Cardiac muscle cell (in vitro differentiated cells and primary cell): ENCODE results near the gene ADGRA1. TPM values are rescaled to one million over a fixed set of nuclear protein-coding genes. Genes with fewer than 3 reads are reported as not detected.

ENCODE experiments used
- DNase-seq, 2 donors: peaks; one replicate each; pipeline versions ENCODE4 v3.0.0 to v3.0.0-alpha.2; 2010 to 2017; ENCODE audit warnings: low read depth in 1 of 2, low spot score in 1 of 2
- H3K27ac ChIP-seq: fragments of 200-600 bp; sonication (generic); 2 replicates; pipeline ENCODE4 v1.5.1; 2016
- H3K27me3 ChIP-seq: fragments of 200-600 bp; sonication (generic); 2 replicates; pipeline ENCODE4 v1.6.0; 2016; ENCODE audit warnings: control low read depth
- H3K36me3 ChIP-seq: fragments of 200-600 bp; sonication (generic); 2 replicates; pipeline ENCODE4 v1.5.1; 2016; ENCODE audit warnings: control low read depth
- H3K4me1 ChIP-seq: fragments of 200-600 bp; sonication (generic); 2 replicates; pipeline ENCODE4 v1.8.1; 2017; ENCODE audit warnings: low read depth, mild to moderate bottlenecking, mixed run types
- H3K4me3 ChIP-seq: fragments of 200-600 bp; sonication (generic); 2 replicates; pipeline ENCODE4 v1.5.1; 2016; ENCODE audit warnings: mild to moderate bottlenecking
- H3K9me3 ChIP-seq: fragments of 200-600 bp; sonication (generic); 2 replicates; pipeline ENCODE4 v1.5.1; 2017; ENCODE audit warnings: low read depth, mild to moderate bottlenecking, control low read depth
- polyA plus RNA-seq: library from polyadenylated mRNA; unstranded; fragments of >200 nt; fragmentation: Nextera tagmentation; extraction: Ambion mirVana; gene quantifications from 2 replicates; pipeline ENCODE4 v1.2.1, GENCODE V29; 2016
- total RNA-seq: library from RNA; depleted of rRNA; stranded (reverse); fragments of >200 nt; gene quantifications from 2 replicates; pipeline ENCODE4 v1.2.3, GENCODE V29; 2016
- TF ChIP-seq, protein P1 (sequence below): IDR thresholded peaks from 2 replicates; pipeline ENCODE4 v1.5.1; 2012; ENCODE audit warnings: low read depth, mild to moderate bottlenecking, low read length

The ADGRA1 gene
- total and polyA plus RNA-seq, 2 experiments from 2014 or later: 0.24 to 0.67 TPM

DNA sequence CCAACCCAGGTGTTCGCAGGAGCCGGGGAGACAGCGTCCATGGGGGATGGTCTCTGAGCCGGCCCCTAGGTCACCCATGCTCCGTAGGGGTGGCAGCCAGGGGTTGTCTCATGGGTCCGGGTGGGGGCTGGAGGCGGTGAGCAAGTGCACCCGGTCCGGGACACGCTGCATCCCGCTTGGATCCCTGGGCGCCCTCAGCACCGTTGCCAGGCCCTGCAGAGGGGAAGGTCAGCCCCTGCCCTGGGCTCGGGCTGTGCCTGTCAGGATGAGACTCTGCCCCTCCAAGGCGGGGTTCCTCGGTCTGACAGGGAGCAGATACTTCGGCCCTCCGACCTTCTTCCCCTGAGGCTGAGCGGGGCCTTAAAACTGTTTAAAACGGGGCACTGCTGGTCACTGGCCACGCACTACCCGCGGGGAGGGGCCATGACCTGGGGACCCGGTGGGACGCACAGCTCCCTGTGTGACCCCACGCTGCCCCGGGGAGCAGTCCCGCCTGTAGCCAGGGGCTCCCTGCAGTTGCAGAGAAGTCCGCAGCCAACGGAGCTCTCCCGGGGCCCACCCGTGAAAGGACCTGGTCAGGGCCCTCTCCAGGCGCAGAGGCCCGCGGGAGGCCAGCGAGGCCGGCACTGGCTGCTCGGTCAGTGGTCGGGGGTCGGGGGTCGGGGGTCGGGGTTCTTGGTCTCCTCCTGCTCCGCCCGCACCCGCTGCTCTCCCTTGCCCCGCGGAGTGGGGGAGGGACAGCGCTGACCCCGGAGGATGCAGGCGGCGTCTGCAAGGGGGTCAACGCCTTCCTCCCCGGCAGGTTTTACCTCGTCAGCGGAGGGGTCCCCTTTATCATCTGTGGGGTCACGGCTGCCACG lies 38.9 kb downstream of the ADGRA1 start:
- no peaks in the 10 kb centered on the region for H3K9me3 ChIP-seq
- TF ChIP-seq, protein P1, sequence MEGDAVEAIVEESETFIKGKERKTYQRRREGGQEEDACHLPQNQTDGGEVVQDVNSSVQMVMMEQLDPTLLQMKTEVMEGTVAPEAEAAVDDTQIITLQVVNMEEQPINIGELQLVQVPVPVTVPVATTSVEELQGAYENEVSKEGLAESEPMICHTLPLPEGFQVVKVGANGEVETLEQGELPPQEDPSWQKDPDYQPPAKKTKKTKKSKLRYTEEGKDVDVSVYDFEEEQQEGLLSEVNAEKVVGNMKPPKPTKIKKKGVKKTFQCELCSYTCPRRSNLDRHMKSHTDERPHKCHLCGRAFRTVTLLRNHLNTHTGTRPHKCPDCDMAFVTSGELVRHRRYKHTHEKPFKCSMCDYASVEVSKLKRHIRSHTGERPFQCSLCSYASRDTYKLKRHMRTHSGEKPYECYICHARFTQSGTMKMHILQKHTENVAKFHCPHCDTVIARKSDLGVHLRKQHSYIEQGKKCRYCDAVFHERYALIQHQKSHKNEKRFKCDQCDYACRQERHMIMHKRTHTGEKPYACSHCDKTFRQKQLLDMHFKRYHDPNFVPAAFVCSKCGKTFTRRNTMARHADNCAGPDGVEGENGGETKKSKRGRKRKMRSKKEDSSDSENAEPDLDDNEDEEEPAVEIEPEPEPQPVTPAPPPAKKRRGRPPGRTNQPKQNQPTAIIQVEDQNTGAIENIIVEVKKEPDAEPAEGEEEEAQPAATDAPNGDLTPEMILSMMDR: no peak
- H3K36me3 ChIP-seq: no peaks in the 10 kb centered on the region
- no peaks in the 10 kb centered on the region for H3K4me1 ChIP-seq
- H3K27me3 ChIP-seq: peaks cover 11% of the 10 kb centered on the region
- no peak for DNase-seq
- H3K27ac ChIP-seq: no peak overlapping the region
- no peak overlapping the region for H3K4me3 ChIP-seq

DNA sequence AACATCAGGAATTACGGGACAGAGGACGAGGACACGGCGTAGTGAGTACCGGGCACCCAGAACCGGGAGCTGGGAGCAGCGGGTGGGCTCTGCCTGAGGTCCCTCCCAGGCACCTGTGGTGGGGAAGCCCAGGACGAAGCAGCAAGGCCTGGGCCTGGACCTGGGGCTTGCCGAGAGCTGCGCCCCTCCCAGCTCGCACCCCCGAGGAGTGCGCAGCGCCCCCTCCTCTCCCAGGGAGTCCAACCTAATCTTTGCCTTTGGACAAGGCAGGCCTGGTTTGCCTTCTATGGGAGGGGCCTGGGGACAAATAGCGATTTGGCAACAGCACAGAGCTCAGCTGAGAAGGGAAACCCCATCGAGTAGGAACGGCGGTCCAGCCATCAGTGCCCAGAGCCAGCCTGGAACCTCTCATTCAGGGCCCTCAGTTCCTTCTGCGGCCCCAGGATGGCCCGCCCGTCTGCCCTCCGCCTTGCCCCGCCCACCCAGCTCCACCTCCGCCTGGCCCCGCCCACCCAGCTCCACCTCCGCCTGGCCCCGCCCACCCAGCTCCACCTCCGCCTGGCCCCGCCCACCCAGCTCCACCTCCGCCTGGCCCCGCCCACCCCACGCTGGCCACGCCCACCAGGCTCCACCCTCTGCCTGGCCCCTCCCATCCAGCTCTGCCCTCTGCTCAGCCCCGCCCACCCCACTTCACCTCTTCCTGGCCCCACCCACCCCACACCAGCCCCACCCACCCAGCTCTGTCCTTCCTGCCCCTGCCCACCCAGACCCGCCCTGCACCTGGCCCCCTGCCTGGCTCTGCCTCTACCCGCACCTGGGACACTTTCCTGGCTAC lies 39.8 kb downstream of the ADGRA1 start:
- Histone ChIP-seq H3K27me3 (peaks cover 11% of the 10 kb centered on the region), H3K27ac (no peak overlapping the region), H3K9me3 (no peaks in the 10 kb centered on the region), H3K4me3 (no peak overlapping the region), H3K36me3 (no peaks in the 10 kb centered on the region), H3K4me1 (no peaks in the 10 kb centered on the region)
- TF ChIP-seq, protein P1: no peak
- no peak for DNase-seq

DNA sequence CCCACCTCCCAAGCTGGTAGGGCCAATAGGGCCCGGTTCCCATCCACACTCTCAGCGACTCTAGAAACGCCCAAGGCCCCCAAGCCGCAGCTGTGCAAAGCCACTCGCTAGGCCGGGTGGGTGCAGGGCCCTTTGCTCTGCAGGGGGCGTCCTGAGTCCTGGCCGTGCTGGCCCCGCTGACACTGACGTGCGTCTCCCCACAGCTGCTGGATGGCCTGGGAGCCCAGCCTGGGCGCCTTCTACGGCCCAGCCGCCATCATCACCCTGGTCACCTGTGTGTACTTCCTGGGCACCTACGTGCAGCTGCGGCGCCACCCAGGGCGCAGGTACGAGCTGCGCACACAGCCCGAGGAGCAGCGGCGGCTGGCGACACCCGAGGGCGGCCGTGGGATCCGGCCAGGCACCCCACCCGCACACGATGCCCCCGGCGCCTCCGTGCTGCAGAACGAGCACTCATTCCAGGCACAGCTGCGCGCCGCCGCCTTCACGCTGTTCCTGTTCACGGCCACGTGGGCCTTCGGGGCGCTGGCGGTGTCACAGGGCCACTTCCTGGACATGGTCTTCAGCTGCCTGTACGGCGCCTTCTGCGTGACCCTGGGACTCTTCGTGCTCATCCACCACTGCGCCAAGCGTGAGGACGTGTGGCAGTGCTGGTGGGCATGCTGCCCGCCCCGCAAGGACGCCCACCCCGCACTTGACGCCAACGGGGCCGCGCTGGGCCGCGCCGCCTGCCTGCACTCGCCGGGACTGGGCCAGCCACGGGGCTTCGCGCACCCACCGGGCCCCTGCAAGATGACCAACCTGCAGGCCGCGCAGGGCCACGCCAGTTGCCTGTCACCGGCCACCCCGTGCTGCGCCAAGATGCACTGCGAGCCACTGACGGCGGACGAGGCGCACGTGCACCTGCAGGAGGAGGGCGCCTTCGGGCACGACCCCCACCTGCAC lies 40.7 kb downstream of the ADGRA1 start:
- H3K4me1 ChIP-seq: no peaks in the 10 kb centered on the region
- no peak for DNase-seq
- TF ChIP-seq, protein P1: no peak
- H3K27me3 ChIP-seq: peaks cover 10% of the 10 kb centered on the region
- H3K4me3 ChIP-seq: no peak overlapping the region
- no peak overlapping the region for H3K27ac ChIP-seq
- no peaks in the 10 kb centered on the region for H3K9me3 ChIP-seq
- H3K36me3 ChIP-seq: no peaks in the 10 kb centered on the region

DNA sequence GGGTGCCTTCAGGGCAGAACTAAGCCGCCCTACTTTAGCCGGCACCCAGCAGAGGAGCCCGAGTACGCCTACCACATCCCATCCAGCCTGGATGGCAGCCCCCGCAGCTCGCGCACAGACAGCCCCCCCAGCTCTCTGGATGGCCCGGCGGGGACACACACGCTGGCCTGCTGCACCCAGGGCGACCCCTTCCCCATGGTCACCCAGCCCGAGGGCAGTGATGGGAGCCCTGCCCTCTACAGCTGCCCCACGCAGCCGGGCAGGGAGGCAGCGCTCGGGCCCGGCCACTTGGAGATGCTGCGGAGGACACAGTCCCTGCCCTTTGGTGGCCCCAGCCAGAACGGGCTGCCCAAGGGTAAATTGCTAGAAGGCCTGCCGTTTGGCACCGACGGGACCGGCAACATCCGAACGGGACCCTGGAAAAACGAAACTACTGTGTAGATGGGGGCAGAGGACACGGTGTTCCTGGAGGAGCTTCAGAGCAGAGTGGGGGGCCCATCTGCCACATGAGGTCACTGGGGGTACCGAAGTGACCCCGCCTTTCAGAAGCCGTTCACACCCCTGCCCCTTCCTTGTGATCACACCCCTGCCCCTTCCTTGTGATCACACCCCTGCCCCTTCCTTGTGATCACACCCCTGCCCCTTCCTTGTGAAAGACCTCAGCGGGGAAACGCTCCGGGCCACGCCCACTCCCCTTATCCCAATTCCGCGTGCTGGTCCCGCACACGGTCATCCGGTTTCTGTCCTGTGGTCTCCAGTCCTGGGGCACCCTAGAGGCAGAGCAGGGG lies 41.5 kb downstream of the ADGRA1 start:
- no peaks in the 10 kb centered on the region for H3K4me1 ChIP-seq
- no peak for DNase-seq
- H3K36me3 ChIP-seq: no peaks in the 10 kb centered on the region
- H3K4me3 ChIP-seq: no peak overlapping the region
- H3K27ac ChIP-seq: no peak overlapping the region
- H3K9me3 ChIP-seq: no peaks in the 10 kb centered on the region
- peaks cover 2% of the 10 kb centered on the region for H3K27me3 ChIP-seq
- TF ChIP-seq, protein P1: no peak
